Measurements from ENCODE around the gene ZNF618.
A peak's percentile ranks its signal among the peaks of the same experiment; 100 is the strongest.

The ZNF618 gene

DNA sequence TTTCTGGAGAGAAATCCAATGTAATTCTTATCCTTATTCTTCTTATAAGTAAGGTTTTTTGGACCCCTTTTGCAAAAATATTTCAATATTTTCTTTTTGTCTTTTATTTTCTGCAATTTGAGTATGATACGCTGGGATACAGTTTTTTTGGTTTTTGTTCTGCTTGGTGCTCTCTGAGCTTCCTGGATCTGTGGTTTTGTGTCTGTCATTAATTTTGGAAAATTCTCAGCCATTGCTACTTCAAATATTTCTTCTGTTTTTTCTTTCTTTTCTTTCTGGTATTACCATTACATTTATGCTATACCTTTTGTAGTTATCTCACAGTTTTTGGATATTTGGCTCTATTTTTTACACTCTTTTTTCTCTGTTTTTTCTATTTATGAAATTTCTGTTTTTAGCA is 50.1 kb downstream of the ZNF618 start:
- in situ Hi-C loops (cut with HindIII; ENCODE audit: low pct_ligation_motif_present, low sequenced_read_pairs), result no loop called here
- TF ChIP-seq, protein P1, sequence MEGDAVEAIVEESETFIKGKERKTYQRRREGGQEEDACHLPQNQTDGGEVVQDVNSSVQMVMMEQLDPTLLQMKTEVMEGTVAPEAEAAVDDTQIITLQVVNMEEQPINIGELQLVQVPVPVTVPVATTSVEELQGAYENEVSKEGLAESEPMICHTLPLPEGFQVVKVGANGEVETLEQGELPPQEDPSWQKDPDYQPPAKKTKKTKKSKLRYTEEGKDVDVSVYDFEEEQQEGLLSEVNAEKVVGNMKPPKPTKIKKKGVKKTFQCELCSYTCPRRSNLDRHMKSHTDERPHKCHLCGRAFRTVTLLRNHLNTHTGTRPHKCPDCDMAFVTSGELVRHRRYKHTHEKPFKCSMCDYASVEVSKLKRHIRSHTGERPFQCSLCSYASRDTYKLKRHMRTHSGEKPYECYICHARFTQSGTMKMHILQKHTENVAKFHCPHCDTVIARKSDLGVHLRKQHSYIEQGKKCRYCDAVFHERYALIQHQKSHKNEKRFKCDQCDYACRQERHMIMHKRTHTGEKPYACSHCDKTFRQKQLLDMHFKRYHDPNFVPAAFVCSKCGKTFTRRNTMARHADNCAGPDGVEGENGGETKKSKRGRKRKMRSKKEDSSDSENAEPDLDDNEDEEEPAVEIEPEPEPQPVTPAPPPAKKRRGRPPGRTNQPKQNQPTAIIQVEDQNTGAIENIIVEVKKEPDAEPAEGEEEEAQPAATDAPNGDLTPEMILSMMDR (IDR thresholded peaks at IDR 0.05; ENCODE audit: low read depth, low read length, missing control alignments), result no peak
- Histone ChIP-seq H3K27me3 (replicated peaks) (no peaks in the 10 kb centered on the region), H3K36me3 (replicated peaks) (no peaks in the 10 kb centered on the region), H3K27ac (no peak overlapping the region), H3K4me3 (ENCODE audit: low read depth, low read length) (no peak overlapping the region)
- no peak for DNase-seq

DNA sequence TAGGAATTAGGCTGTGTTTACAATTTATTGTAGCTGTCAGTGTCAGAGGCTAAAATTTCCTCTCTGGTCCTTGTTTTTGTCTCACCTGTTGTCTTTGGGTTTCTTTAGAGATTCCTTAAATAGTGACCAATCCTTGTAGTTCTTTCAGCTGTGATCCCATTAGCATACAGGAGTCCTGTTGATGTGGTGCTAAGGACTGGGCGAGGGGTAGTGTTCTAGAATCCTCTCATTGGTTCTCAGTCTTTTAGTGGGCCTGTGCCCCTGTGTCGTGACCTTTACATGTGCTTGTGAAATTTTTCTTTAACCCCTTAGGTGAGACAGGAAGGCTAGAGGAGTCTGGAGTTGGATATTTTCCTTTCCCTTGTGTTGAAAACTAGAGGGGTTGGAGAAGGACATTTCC is 51.2 kb downstream of the ZNF618 start:
- no peaks in the 10 kb centered on the region for H3K36me3 ChIP-seq (replicated peaks)
- no peak overlapping the region for H3K4me3 ChIP-seq (ENCODE audit: low read depth, low read length)
- no peak overlapping the region for H3K27ac ChIP-seq
- in situ Hi-C loops (cut with HindIII; ENCODE audit: low pct_ligation_motif_present, low sequenced_read_pairs), result no loop called here
- no peak for DNase-seq
- TF ChIP-seq, protein P1 (IDR thresholded peaks at IDR 0.05; ENCODE audit: low read depth, low read length, missing control alignments), result no peak
- H3K27me3 ChIP-seq (replicated peaks), result no peaks in the 10 kb centered on the region

DNA sequence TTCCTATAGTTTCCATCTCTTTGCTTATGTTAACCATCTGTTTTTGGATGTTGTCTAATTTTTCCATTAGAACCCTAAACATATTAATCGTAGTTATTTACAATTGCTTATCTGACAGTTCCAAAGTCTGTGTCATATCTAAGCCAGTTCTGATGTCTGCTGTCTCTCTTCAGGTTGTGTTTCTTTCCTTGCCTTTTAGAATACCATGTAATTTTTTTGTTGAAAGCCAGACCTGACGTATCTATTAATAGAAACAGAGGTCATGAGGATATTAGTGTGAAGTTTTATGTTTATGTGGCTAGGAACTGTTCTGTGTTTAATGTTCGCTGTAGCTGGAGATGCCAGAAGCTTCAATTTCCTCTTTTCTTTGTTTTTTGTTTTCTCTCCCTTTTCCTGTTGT is 52.2 kb downstream of the ZNF618 start:
- Histone ChIP-seq H3K36me3 (replicated peaks) (no peaks in the 10 kb centered on the region), H3K27ac (no peak overlapping the region), H3K27me3 (replicated peaks) (no peaks in the 10 kb centered on the region), H3K4me3 (ENCODE audit: low read depth, low read length) (no peak overlapping the region)
- TF ChIP-seq, protein P1 (IDR thresholded peaks at IDR 0.05; ENCODE audit: low read depth, low read length, missing control alignments), result no peak
- in situ Hi-C loops (cut with HindIII; ENCODE audit: low pct_ligation_motif_present, low sequenced_read_pairs), result no loop called here
- no peak for DNase-seq

DNA sequence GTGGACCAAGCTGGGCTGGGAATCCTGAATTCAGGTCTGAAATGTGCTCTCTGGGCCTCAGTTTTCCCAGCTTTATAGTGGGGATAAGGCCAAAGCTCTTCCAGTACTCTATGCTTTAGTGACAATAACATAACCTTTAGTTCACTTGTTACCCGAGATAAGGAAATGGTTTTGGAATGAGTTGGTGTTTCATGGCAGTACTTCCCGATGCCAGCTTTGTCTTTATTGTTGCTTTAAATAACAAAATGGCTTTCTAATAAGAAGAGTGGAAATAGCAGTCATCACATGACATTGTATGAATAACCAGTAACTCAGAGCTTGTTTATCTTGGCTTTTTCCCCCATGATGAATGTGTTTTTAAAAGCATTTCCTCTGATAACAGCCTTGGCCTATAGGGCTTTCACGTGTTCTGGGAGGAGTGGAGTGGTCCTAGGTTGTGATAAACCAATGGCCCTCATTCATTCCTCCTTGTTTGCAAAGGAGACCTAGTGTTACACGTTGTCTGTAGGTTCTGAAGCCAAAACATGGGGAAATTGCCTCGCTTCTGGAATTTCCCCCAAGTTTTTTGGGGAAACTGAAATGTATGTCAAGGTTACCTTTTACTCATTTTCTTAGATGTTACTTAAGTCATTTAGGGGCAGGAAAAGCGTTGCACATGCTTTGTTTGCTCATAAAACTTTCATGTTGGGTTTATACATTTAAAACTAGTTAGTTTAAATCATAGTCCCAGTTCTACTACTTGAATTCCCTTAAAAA is 53.7 kb downstream of the ZNF618 start:
- in situ Hi-C loops (cut with HindIII; ENCODE audit: low pct_ligation_motif_present, low sequenced_read_pairs), result no loop called here
- H3K27ac ChIP-seq, result peak overlapping the region; percentile 24
- H3K27me3 ChIP-seq (replicated peaks), result no peaks in the 10 kb centered on the region
- DNase-seq, result peak; percentile 55
- no peak overlapping the region for H3K4me3 ChIP-seq (ENCODE audit: low read depth, low read length)
- H3K36me3 ChIP-seq (replicated peaks), result no peaks in the 10 kb centered on the region
- TF ChIP-seq, protein P1 (IDR thresholded peaks at IDR 0.05; ENCODE audit: low read depth, low read length, missing control alignments), result no peak

DNA sequence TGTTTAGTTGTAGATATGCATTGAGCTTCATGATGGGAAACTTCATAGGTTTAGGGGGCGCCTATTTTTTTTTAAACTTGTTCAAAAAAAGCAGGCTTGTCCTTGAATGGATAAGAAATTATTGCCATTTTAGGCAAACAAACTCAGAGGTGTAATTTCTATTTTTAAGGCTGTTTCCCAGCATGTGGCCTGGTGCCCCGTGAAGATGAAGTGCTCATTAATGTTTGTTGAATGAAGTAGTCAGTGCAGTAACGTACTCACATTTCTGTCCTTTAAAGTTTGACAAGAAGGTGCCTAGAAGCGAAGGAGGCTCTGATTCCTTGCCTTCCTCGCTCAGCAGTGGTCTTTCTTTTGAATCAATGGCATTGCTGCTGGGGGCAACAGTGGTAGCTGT is 54.3 kb downstream of the ZNF618 start:
- no peak overlapping the region for H3K4me3 ChIP-seq (ENCODE audit: low read depth, low read length)
- in situ Hi-C loops (cut with HindIII; ENCODE audit: low pct_ligation_motif_present, low sequenced_read_pairs), result no loop called here
- no peak for DNase-seq
- TF ChIP-seq, protein P1 (IDR thresholded peaks at IDR 0.05; ENCODE audit: low read depth, low read length, missing control alignments), result no peak
- H3K27ac ChIP-seq, result no peak overlapping the region
- H3K36me3 ChIP-seq (replicated peaks), result no peaks in the 10 kb centered on the region
- no peaks in the 10 kb centered on the region for H3K27me3 ChIP-seq (replicated peaks)

DNA sequence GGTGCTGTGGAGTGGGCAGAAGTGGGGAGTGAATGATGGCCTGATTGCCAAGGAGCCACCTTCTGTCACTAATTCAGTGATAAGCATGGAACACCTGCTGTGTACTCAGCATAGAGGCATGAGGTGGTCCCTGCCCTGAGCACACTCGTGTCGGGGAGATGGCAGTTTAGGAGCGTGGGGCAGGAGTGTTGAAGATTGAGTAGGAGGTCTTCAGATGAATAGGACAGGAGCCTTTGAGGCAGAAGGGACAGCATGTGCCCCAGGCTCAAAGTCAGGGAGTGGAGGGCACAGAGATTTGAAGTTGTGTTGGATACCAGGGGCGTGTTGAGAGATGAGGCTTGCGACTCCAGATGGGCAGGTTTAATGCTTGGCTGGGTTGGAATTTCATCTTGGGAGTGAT is 55.0 kb downstream of the ZNF618 start:
- Histone ChIP-seq H3K4me3 (ENCODE audit: low read depth, low read length) (no peak overlapping the region), H3K36me3 (replicated peaks) (no peaks in the 10 kb centered on the region), H3K27ac (no peak overlapping the region), H3K27me3 (replicated peaks) (no peaks in the 10 kb centered on the region)
- TF ChIP-seq, protein P1 (IDR thresholded peaks at IDR 0.05; ENCODE audit: low read depth, low read length, missing control alignments), result no peak
- no peak for DNase-seq
- in situ Hi-C loops (cut with HindIII; ENCODE audit: low pct_ligation_motif_present, low sequenced_read_pairs), result no loop called here
